HG02970 (cell line): Measurements from ENCODE around the gene ABCA13.

ENCODE experiments used
- ATAC-seq: cut with Tn5 transposase; IDR thresholded peaks from one replicate; pipeline ENCODE4 v1.9.1; 2021; ENCODE audit warnings: mild to moderate bottlenecking, moderate library complexity, moderate number of reproducible peaks; ENCODE audit not compliant: unreplicated experiment, low FRiP score

Gene ABCA13

DNA sequence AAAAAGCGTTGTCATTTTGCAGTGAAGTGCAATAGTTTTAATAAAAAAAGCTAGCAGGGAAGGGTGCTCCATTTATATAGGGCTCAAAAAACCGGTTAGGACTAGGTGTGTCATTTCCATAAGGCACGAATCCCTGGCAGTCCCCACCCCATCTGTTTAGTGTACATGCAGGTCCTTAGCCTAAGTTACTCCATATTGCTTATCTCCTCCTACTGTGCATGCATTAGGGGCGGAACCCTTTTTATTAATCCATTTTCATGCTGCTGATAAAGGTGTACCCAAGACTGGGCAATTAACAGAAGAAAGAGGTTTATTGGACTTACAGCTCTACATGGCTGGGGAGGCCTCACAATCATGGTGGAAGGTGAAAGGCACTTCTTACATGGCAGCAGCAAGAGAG, 301.4 kb downstream of the ABCA13 start:
- no peak for ATAC-seq

DNA sequence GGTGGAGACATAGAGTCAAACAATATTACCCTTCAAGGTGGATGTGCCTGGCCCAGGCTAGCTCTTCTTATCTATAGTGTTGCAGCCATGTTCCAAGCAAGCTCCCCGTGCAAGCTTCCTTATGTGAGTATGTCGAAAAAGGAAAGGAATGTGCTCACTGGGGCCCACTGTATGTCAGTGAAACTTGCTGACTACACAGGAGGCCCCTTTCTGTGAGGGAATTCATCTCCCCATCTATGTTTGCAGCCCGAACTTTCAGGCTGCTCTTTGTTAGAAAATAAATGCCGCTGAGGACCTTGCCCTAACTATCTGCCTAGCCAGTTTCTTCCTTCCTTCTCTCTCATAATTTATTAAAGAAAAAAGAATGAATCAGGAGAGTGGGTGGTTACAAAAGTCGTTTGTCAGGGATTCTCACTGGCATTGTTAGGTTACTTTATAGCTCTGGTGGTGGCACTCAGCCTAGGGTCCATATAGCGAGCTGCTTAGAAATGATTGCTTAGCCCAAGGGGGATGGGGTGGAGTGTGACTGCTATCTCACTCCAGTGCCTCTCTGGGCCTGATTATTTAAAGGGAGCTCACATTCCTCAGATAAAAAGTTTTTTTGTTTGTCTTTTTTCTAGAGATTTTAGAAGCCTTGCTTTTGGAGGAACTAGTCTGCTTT, 302.1 kb downstream of the ABCA13 start:
- ATAC-seq = no peak

DNA sequence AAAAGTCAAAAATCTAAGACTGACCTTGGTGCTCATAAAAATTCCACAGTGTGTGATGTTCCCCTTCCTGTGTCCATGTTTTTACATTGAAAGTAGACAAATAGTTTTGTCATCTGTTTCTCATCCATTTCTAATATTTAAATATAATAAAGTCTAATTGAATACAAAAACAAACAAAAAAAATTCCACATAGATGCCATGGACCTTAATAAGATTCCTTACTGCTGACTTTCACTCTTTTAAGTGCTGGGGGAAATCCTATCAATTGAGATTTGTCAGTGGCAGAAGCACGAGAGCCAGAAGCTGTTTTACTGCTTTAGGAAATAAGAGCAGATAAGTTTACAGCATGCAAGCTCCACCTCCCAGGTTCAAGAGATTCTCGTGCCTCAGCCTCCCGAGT, 310.0 kb downstream of the ABCA13 start:
- no peak for ATAC-seq

DNA sequence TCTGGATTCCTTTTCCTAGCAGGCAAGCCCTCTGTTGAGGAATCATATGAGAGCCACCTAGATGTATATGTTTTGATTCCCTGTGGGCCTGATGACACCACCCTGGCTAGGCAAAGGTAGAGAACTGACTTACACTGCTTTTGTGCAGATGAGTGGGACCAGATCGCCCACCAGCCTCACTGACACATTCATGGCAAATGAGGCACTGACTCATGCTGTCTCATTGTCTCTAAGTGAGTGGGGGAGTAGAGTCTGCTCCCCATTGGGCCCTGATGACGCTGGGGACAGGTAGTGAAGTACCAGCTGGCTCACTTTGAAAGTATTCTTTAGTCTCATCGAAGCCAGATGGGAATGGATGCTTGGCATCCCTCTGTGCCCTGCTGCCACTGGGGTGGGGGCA, 326.3 kb downstream of the ABCA13 start:
- ATAC-seq = no peak

DNA sequence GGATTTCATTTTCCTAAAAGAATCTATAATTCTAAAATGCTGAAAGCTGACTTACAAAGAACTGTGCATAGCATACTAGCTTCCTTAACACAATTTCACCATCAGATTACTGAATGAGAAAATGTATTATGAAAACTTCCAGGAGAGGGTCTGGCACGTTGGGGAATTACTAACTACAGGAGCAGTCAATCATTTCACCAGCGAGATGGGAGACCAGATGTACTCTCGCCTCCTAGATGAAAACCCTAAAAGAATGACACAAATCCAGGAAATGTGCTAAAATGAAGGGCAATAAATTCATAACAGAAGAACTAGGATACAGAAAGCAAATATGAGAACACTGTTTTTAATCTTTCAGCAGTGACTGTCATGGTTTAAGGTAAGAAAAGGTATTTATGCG, 330.8 kb downstream of the ABCA13 start:
- no peak for ATAC-seq

DNA sequence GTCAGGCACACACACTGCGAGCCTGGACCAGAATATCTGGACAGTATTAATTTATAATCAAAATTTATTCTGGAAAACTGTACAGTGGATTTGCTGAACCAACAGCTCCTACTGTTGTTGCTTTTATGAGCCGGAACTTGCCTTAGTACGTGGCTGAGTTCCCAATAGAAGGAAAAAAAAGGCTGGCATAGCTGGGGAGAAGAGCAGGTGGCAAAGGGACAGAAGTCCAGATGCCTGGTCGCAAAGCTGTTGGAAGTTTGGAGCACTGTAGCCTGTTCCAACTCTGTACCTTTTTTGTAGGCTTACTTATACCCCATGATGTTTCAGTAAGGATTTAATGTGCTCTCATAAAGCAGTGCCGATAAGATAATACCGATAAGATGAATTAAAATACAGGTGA, 333.8 kb downstream of the ABCA13 start:
- ATAC-seq = no peak

DNA sequence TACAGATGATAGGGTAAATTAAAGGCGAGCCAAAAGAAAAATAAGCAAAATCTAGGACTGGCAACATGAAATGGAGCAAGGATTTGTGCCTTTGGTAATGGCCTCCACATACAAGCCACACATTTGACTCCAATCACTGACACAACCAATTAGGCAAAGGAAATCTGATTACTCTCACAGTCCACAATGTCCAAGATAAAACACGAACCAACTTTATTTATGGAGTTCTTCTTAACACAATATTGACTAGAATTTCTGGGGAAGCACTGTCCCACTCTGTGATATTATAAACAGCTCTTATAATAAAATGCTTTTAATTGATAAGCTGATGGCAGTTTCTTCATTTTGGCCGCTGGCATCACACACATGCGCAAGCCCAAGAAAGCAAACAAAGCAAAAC, 334.2 kb downstream of the ABCA13 start:
- ATAC-seq = no peak

DNA sequence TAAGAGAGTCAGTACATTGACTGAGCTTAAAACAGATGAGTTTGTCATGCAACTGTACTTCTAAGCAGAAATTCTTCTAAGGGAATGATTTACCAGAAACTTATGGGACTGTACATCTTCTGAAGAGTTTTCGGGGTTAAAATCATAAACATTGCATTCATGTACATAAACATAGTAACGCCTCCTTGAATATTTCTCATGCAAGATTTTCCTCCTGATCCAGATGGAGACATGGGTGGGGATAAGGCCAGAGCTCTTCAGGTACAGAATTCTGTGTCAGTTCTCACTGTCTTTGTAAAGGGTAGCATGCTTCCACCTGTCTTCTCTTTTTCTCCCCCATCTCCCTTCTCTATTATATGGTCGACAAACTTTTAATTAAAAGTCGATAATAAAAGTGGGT, 335.3 kb downstream of the ABCA13 start:
- no peak for ATAC-seq

DNA sequence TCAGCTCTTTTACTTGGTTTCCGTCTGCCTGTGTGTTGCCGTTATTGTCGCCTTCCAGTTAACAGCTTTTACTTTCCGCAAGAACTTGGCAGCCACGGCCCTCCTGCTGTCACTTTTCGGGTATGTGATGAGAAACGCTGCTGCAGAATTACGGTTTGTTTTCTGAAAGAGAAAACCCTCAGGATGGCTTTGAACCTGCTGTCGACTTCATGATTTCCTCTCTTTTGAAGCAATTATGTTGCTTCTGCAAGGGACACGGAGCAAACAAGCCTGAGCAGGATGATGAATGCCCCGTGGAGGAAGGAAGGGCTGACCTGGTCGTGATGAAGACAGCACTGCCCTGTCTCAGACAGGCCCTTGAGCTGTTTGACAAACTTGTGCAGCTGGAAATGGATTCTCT, 339.8 kb downstream of the ABCA13 start:
- ATAC-seq = no peak

DNA sequence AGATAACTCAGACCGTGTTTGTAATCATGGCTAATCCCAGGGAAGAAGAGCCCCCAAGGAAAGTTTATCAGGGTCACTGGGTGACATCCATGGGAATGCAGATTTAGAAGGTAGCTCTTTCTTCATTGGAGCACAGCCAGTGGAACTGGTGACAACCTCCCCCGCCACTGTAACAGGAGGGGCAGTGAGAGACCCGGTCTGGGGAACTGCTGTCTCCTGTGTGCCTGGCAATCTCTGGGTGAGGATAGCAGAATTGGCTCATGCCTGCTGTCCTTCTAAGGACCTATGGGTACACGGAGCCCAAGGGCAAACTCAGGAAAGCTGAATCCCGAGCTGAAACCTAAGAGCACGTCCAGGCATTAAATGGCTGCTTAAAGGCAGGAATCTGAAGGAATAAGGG, 341.6 kb downstream of the ABCA13 start:
- no peak for ATAC-seq

DNA sequence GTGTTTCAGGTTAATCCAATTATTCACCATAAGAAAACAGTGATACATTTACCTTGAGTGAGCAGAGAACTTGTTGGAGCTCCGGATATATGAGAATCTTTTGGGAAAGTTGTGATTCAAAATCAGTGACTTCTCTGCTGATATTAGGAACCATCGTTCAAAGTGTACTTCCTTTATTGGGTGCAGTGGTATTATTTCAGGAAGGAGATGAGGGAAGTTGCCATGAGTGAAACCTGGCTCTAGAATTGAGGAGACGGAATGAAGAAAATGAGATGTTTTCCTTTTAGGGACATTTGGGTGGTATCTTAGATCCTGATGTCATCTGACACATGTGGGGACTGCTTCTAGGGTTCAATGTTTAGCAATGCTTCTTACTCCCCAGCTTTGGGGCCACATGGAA, 343.9 kb downstream of the ABCA13 start:
- no peak for ATAC-seq

DNA sequence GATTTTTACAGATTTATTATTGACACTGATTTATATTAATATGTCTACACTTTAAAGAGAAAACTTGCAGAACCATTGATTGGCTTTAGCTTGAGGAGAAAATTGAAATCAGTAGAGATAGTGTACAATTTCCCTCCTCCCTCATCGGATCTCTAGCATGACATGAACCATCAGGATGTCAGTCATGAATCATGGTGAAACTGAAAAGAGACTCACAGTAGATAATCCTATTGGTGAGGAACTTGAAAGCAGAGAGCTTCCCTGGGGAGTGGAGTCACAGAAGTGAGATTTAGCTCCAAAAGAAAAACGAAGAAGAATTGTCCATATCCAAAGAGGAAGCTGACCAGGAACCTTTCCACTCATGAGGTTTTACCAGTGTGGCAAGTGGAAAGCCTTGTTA, 346.8 kb downstream of the ABCA13 start:
- ATAC-seq = no peak

DNA sequence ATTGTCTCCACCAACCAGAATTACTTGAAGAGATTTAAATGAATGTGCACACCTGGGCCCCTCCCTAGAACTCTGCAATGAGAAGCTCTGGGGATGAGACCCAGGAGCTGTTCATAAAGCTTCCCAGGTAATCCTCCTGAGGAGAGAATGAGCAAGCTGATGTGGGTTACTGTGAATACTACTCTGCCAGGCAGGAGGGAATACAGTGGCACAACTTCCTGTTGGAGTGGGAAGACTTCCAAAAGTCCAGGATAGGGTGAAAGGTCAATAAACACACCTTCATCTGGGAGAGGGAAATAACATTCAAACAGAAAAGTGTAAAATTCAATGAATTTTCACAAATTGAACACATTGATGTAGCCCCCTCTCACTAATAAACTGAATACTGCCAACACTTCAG, 351.4 kb downstream of the ABCA13 start:
- ATAC-seq = no peak

DNA sequence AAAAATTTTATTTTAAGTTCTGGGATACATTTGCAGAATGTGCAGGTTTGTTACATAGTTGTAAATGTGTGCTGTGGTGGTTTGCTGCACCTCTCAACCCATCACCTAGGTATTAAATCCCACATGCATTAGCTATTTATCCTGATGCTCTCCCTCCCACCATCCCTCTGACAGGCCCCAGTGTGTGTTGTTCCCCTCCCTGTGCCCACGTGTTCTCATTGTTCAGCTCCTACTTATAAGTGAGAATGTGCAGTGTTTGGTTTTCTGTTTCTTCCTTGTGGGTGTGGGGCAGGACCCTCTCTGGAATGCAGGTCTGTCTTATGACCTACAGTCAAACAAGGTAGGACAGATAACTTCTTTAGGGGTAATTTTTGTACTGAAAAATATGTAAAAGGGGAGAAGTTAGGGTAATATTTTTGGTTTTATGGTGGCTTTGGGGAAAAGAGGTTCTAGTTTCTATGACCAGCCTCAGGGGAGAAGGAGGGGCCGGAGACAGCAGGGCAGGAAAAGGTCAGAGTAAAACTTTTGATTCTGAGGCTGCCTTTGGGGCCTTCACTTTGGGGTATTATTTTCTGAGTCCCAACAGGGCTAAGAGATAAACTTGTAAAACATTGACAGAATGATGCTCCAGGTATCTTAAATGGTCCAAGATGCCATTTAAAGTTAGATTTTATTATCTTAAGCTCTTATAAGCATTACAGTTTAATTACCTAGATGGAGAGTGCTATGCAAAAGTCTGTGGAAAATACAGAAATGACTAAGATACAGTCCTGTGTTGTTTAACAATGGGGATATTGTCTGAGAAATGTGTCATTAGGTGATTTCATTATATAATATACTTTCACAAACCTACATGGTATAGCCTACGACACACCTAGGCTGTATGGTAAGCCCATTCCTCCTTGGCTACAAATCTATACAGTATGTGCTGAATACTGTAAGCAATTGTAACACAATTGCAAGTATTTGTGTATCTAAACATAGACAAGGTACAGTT, 354.8 kb downstream of the ABCA13 start:
- no peak for ATAC-seq

DNA sequence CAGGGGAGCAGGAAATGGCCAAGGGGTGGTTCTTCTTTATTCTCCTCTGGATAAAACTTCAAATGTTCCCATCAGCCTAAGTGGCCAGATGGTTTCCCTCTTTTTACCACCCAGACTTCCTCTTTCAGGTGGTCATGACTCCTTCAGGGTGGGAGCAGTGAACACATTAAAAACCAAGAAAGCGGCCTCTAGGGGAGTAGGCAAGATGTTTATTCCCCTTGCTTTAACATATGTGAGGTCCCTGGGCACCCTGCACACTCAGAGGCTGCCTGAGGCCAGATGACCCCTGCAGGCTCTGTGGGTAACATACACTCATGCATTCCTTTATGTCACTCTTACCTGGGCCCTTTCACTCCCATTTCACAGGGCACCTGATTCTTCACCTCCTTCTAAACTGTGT, 357.4 kb downstream of the ABCA13 start:
- ATAC-seq = no peak

DNA sequence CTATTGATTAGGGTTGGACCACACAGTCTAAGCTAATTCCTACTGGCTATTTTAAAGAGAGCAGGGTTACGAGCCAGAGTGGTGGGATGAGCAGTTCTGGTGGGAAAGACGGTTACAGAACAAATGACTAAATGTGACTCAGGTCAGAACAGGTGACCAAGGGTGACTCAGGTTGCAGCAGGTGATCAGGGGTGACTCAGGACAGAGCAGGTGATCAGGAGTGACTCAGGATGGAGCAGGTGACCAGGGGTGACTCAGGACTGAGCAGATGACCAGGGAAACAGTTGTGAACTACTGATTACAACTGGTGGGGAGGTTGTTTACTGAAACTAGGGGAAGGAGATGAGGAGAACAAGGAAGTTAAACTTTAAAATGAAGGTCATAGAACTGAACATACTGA, 366.3 kb downstream of the ABCA13 start:
- ATAC-seq = no peak

DNA sequence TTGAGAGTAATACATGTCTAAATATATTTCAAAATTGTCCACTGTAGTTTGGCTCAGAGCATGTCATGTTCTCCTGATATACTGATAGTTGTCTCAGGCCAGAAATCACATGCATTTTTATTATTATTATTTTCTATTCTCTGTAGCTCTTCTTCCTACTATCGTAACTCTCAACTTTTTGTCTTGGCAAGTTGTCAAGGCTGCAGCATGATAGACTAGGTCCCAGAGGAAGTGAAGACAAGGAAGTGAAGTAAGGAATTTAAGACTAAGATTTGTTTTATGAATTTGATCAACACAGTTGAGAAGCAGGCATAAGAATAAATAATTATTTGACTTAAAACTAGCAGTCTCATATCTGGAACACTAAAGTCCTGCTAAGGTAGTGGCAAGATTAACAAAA, 369.5 kb downstream of the ABCA13 start:
- ATAC-seq = no peak

DNA sequence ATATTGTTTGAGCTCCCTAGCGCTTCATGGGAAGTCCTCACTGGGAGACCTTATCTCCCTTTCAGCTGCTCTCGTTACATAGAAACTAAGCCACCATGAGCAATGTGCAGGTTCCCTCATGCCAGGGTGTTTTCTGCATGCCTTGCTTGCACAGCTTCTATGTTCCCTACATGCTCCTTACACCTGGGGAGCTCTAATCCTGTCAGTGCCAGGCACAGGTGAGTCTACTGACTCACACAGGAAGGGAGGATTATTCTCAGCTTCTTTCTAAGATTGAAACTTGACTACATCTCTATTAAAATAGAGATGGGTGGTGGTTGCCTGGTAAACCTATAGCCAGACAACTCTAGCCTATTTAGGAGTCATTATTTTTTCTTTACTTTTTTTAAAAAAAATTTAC, 377.4 kb downstream of the ABCA13 start:
- no peak for ATAC-seq

DNA sequence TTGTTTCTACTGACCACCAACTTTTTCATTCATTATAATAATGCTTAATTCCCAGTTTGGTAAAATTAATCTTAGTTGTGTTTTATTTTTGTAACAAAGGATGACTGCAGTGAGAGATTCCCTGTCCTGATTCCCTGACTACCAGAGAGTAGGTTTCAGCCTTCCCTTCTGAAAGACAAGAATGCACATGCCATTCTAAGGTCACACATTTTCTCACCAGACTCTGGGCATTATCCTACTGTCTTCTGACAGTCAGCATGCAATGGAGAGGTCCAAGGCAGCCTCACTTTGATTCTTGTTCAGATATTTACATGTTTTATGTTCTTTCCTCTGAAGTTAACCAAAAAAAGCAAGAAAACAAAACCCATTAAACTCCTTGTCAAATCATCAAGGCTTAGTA, 380.4 kb downstream of the ABCA13 start:
- no peak for ATAC-seq

DNA sequence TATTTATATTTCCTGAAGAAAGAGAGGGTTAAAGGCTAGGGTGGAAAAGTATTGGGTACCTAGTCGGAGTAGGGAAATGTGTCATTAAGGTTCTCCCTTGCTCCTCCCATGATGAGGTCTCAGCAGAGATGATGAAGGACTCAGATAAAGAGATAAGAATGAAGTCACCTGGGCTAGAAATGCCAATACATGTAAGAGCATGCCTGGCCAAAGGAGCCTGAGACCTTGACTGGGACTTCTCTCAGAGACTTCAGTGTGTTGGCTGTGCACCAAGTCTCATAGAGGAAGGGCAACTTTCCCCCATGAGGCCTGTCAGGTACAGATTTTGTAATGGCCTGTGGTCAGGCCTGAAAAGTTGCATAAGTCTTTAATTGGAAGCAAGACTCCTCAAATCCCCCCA, 392.1 kb downstream of the ABCA13 start:
- ATAC-seq = no peak

DNA sequence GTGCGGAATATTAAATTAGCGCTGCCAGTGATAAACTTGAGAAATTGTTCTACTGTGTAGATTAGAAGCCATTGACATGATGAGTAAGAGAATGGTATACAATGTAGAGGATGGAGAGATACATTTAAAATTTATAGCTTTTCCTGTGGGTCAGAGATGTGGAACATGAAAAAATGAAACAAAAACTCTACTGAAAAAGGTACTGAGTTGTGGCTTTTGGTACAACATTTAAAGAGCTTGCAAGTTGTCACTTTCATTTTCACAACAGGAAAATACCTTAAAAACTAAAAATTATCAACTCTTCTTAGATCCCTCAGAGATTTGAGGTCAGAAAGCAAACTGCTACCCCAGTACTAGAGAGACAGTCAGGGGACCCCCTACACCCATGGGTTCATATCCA, 404.3 kb downstream of the ABCA13 start:
- ATAC-seq = no peak

DNA sequence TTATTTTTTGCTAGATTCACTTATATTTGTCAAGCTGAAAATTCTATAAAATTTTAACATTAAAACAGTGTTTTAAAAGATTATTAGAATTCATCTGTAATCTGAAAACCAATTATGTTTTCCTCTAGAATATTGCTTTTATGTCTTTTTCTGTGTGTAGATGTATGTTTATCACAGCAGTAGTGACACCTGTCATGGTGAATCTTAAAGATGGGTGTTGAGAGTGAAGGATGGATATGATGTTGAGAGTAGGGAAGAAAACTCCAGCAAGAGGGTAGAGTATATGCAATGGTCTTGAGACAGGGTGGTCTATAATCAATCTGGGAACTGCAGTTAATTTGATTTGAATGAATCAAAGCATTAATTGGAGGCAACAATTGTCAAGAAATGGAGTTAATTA, 416.2 kb downstream of the ABCA13 start:
- no peak for ATAC-seq
